IPS-18a (cell line): ENCODE data around the gene WDR36.

Source experiments
- H3K27ac ChIP-seq: one replicate; pipeline ENCODE4 v1.5.1; 2013; ENCODE audit warnings: low read length
- H3K27me3 ChIP-seq: one replicate; pipeline ENCODE4 v1.6.1; 2013; ENCODE audit warnings: mild to moderate bottlenecking, low read length; ENCODE audit not compliant: control insufficient read depth, insufficient read depth
- H3K36me3 ChIP-seq: one replicate; pipeline ENCODE4 v1.6.1; 2013; ENCODE audit warnings: low read depth, low read length; ENCODE audit not compliant: control insufficient read depth
- H3K4me1 ChIP-seq: one replicate; pipeline ENCODE4 v1.6.1; 2013; ENCODE audit warnings: low read depth, low read length; ENCODE audit not compliant: control insufficient read depth
- H3K4me3 ChIP-seq: one replicate; pipeline ENCODE4 v1.5.1; 2013; ENCODE audit warnings: low read length
- H3K9ac ChIP-seq: one replicate; pipeline ENCODE4 v1.6.1; 2013; ENCODE audit warnings: mild to moderate bottlenecking, low read length, moderate library complexity
- H3K9me3 ChIP-seq: one replicate; pipeline ENCODE4 v1.6.1; 2013; ENCODE audit warnings: low read depth, low read length; ENCODE audit not compliant: control insufficient read depth

The WDR36 gene

GRCh38 chr5:111126896-111127295 is 34.7 kb downstream of the WDR36 start:
- H3K9ac ChIP-seq = no peak overlapping the region
- H3K36me3 ChIP-seq = peaks cover 53% of the 10 kb centered on the region
- H3K27ac ChIP-seq = no peak overlapping the region
- H3K4me3 ChIP-seq = no peak overlapping the region
- no peaks in the 10 kb centered on the region for H3K9me3 ChIP-seq
- peaks cover 42% of the 10 kb centered on the region for H3K4me1 ChIP-seq
- H3K27me3 ChIP-seq = no peaks in the 10 kb centered on the region

- H3K27ac ChIP-seq = no peak overlapping the region
- no peaks in the 10 kb centered on the region for H3K9me3 ChIP-seq
- peaks cover 46% of the 10 kb centered on the region for H3K36me3 ChIP-seq
- H3K9ac ChIP-seq = no peak overlapping the region
- no peaks in the 10 kb centered on the region for H3K27me3 ChIP-seq
- no peak overlapping the region for H3K4me3 ChIP-seq
- H3K4me1 ChIP-seq = peaks cover 46% of the 10 kb centered on the region
Measured at GRCh38 chr5:111127453-111128195, 35.5 kb downstream of the WDR36 start.

GRCh38 chr5:111129938-111130337 is 37.8 kb downstream of the WDR36 start:
- Histone ChIP-seq H3K9me3 (no peaks in the 10 kb centered on the region), H3K4me1 (peaks cover 47% of the 10 kb centered on the region), H3K27ac (no peak overlapping the region), H3K27me3 (no peaks in the 10 kb centered on the region), H3K9ac (no peak overlapping the region), H3K4me3 (peak overlapping the region; percentile 14), H3K36me3 (peaks cover 28% of the 10 kb centered on the region)

GRCh38 chr5:111131356-111131755 is 39.2 kb downstream of the WDR36 start:
- Histone ChIP-seq H3K27ac (no peak overlapping the region), H3K9me3 (no peaks in the 10 kb centered on the region), H3K9ac (no peak overlapping the region), H3K36me3 (peaks cover 15% of the 10 kb centered on the region), H3K4me3 (no peak overlapping the region), H3K27me3 (no peaks in the 10 kb centered on the region), H3K4me1 (peaks cover 49% of the 10 kb centered on the region)

- Histone ChIP-seq H3K27ac (no peak overlapping the region), H3K9me3 (no peaks in the 10 kb centered on the region), H3K36me3 (peaks cover 9% of the 10 kb centered on the region), H3K4me3 (no peak overlapping the region), H3K27me3 (no peaks in the 10 kb centered on the region), H3K9ac (no peak overlapping the region), H3K4me1 (peaks cover 45% of the 10 kb centered on the region)
Measured at GRCh38 chr5:111132076-111132475, 39.9 kb downstream of the WDR36 start.

GRCh38 chr5:111132731-111133435 is 40.7 kb downstream of the WDR36 start:
- H3K27ac ChIP-seq = no peak overlapping the region
- H3K9me3 ChIP-seq = no peaks in the 10 kb centered on the region
- no peaks in the 10 kb centered on the region for H3K27me3 ChIP-seq
- H3K4me3 ChIP-seq = no peak overlapping the region
- H3K4me1 ChIP-seq = peaks cover 37% of the 10 kb centered on the region
- H3K36me3 ChIP-seq = peaks cover 2% of the 10 kb centered on the region
- H3K9ac ChIP-seq = no peak overlapping the region

GRCh38 chr5:111133436-111133751 is 41.2 kb downstream of the WDR36 start:
- H3K4me1 ChIP-seq = peaks cover 36% of the 10 kb centered on the region
- no peaks in the 10 kb centered on the region for H3K27me3 ChIP-seq
- H3K9me3 ChIP-seq = no peaks in the 10 kb centered on the region
- H3K4me3 ChIP-seq = no peak overlapping the region
- H3K9ac ChIP-seq = no peak overlapping the region
- H3K36me3 ChIP-seq = no peaks in the 10 kb centered on the region
- no peak overlapping the region for H3K27ac ChIP-seq

- no peak overlapping the region for H3K4me3 ChIP-seq
- no peaks in the 10 kb centered on the region for H3K27me3 ChIP-seq
- H3K9me3 ChIP-seq = no peaks in the 10 kb centered on the region
- H3K9ac ChIP-seq = no peak overlapping the region
- no peak overlapping the region for H3K27ac ChIP-seq
- H3K36me3 ChIP-seq = no peaks in the 10 kb centered on the region
- H3K4me1 ChIP-seq = peaks cover 34% of the 10 kb centered on the region
Measured at GRCh38 chr5:111134087-111134486, 41.9 kb downstream of the WDR36 start.

GRCh38 chr5:111134864-111135263 is 42.7 kb downstream of the WDR36 start:
- Histone ChIP-seq H3K27me3 (no peaks in the 10 kb centered on the region), H3K4me3 (no peak overlapping the region)

GRCh38 chr5:111135363-111135762 is 43.2 kb downstream of the WDR36 start:
- no peaks in the 10 kb centered on the region for H3K9me3 ChIP-seq
- peaks cover 23% of the 10 kb centered on the region for H3K4me1 ChIP-seq
- H3K9ac ChIP-seq = no peak overlapping the region
- no peak overlapping the region for H3K4me3 ChIP-seq
- H3K36me3 ChIP-seq = no peaks in the 10 kb centered on the region
- no peak overlapping the region for H3K27ac ChIP-seq
- no peaks in the 10 kb centered on the region for H3K27me3 ChIP-seq

More at GRCh38 chr5:111134864-111135263, 42.7 kb downstream of the WDR36 start:
- Histone ChIP-seq H3K9ac (no peak overlapping the region), H3K4me1 (peaks cover 26% of the 10 kb centered on the region), H3K27ac (no peak overlapping the region), H3K36me3 (no peaks in the 10 kb centered on the region), H3K9me3 (no peaks in the 10 kb centered on the region)

GRCh38 chr5:111135946-111136345 is 43.8 kb downstream of the WDR36 start:
- Histone ChIP-seq H3K27ac (no peak overlapping the region), H3K27me3 (no peaks in the 10 kb centered on the region), H3K4me3 (no peak overlapping the region), H3K4me1 (peaks cover 17% of the 10 kb centered on the region), H3K9me3 (no peaks in the 10 kb centered on the region), H3K9ac (no peak overlapping the region), H3K36me3 (no peaks in the 10 kb centered on the region)

GRCh38 chr5:111138096-111138495 is 45.9 kb downstream of the WDR36 start:
- no peaks in the 10 kb centered on the region for H3K9me3 ChIP-seq
- no peak overlapping the region for H3K27ac ChIP-seq
- H3K4me3 ChIP-seq = no peak overlapping the region
- H3K4me1 ChIP-seq = peaks cover 3% of the 10 kb centered on the region
- H3K9ac ChIP-seq = no peak overlapping the region
- no peaks in the 10 kb centered on the region for H3K27me3 ChIP-seq
- H3K36me3 ChIP-seq = no peaks in the 10 kb centered on the region
